Fibroblast of the aortic adventitia (primary cell): ENCODE results near the gene JAM2. TPM values are rescaled to one million over a fixed set of nuclear protein-coding genes. Genes with fewer than 3 reads are reported as not detected.

Source experiments
- DNase-seq: peaks from one replicate; pipeline ENCODE4 v3.0.0-alpha.2; 2010; ENCODE audit warnings: low read depth
- H3K4me3 ChIP-seq: 2 replicates; pipeline ENCODE4 v1.5.1; 2011; ENCODE audit warnings: low read depth, mild to moderate bottlenecking, control low read depth, low read length, moderate library complexity
- CTCF ChIP-seq: IDR thresholded peaks from 2 replicates; pipeline ENCODE4 v1.5.1; 2011; ENCODE audit warnings: mild to moderate bottlenecking, low read length, control low read depth, inconsistent platforms; ENCODE audit not compliant: insufficient read depth
- total RNA-seq: library from RNA; depleted of rRNA; stranded (reverse); fragments of >200 nt; gene quantifications from 2 replicates; pipeline ENCODE4 v1.2.3, GENCODE V29; 2012; ENCODE audit warnings: low replicate concordance

Gene JAM2
- total RNA-seq, 1 donor: 3.0 TPM

- no peak overlapping the region for H3K4me3 ChIP-seq
- no peak for DNase-seq
- TF ChIP-seq CTCF: no peak
These were observed 121.6 kb downstream of the JAM2 start for GRCh38 chr21:25760677-25761076.

GRCh38 chr21:25764065-25764464, 125.0 kb downstream of the JAM2 start:
- no peak for TF ChIP-seq CTCF
- DNase-seq: no peak
- H3K4me3 ChIP-seq: no peak overlapping the region

Other genes starting within 250 kb of the JAM2 start
- 7.6 and 36.1 TPM in 2 replicates for gene MRPL39, start 31.8 kb upstream of the JAM2 start, total RNA-seq
- 17.9 and 98.9 TPM in 2 replicates for gene ATP5PF, start 95.6 kb downstream of the JAM2 start, total RNA-seq
- gene GABPA, start 95.7 kb downstream of the JAM2 start, total RNA-seq: 35.3 and 48.2 TPM in 2 replicates